Sigmoid colon (tissue), 7 donors: ENCODE measurements around the gene CSF3R. TPM values are rescaled to one million over a fixed set of nuclear protein-coding genes. Genes with fewer than 3 reads are reported as not detected.

Experiments
- DNase-seq: peaks from one replicate; pipeline ENCODE4 v3.0.0-alpha.2; 2019
- H3K27ac ChIP-seq, 4 donors: fragments of 200-600 bp; sonication (generic); one replicate each; pipeline ENCODE4 v1.5.1; 2016 to 2019; ENCODE audit warnings: mild to moderate bottlenecking in 1 of 4
- H3K27me3 ChIP-seq, 3 donors: fragments of 200-600 bp; sonication (generic); one replicate each; pipeline ENCODE4 v1.5.1; 2019; ENCODE audit warnings: mild to moderate bottlenecking in 1 of 3
- H3K36me3 ChIP-seq, 4 donors: fragments of 200-600 bp; sonication (generic); one replicate each; pipeline ENCODE4 v1.5.1; 2016 to 2019
- H3K4me1 ChIP-seq, 4 donors: fragments of 200-600 bp; sonication (generic); one replicate each; pipeline ENCODE4 v1.5.1; 2017 to 2019
- H3K4me3 ChIP-seq, 4 donors: fragments of 200-600 bp; sonication (generic); one replicate each; pipeline ENCODE4 v1.5.1; 2017 to 2019; ENCODE audit warnings: mild to moderate bottlenecking in 2 of 4, moderate library complexity in 1 of 4
- H3K9me3 ChIP-seq, 4 donors: fragments of 200-600 bp in 3 of 4; sonication (generic) in 3 of 4; one replicate each; pipeline versions ENCODE4 v1.5.1 to v1.6.1; 2013 to 2019
- CTCF ChIP-seq, 4 experiments: fragments of 450-650 bp in 3 of 4; fragments of 200-600 bp in 1 of 4; IDR thresholded peaks; one replicate each; pipeline ENCODE4 v1.5.1; 2016 to 2019; ENCODE audit warnings: antibody characterized with exemption in 4 of 4, mild to moderate bottlenecking in 3 of 4, moderate library complexity in 2 of 4
- EP300 ChIP-seq, 4 donors: sonication (generic); formaldehyde crosslinking; IDR thresholded peaks; one replicate each; pipeline ENCODE4 v1.6.1; 2017; ENCODE audit warnings: antibody characterized with exemption in 4 of 4
- POLR2A ChIP-seq, 2 donors: fragments of 450-650 bp; IDR thresholded peaks; one replicate each; pipeline ENCODE4 v1.6.1; 2016; ENCODE audit warnings: antibody characterized with exemption in 2 of 2, mild to moderate bottlenecking in 2 of 2, moderate library complexity in 2 of 2
- POLR2AphosphoS5 ChIP-seq, 4 donors: sonication (generic); formaldehyde crosslinking; IDR thresholded peaks; one replicate each; pipeline ENCODE4 v1.6.1; 2017; ENCODE audit warnings: antibody characterized with exemption in 4 of 4
- WGBS, 2 donors: extraction: QIAGEN DNeasy Blood & Tissue Kit; methylation state at CpG; one replicate each; pipeline ENCODE4 v1.1.7; 2013; 5-methylcytosine and 5-hydroxymethylcytosine counted together
- intact Hi-C: fragments of 100-400 bp; cut with DNase I; formaldehyde crosslinking; loops from one replicate; pipeline ENCODE4 v1.15.1; 2023
- polyA plus RNA-seq, 3 donors: library from polyadenylated mRNA; stranded (reverse); fragments of 200-250 nt; gene quantifications; one replicate each; pipeline ENCODE4 v1.2.3, GENCODE V29; 2013
- total RNA-seq, 4 donors: library from RNA; depleted of rRNA; stranded (reverse); fragments of >200 nt; gene quantifications; one replicate each; pipeline ENCODE4 v1.1.0, GENCODE V29; 2016
- donor health status: healthy with polysubstance abuse.
- donor health status: Bipolar disorder and iron deficiency.
- donor health status: healthy.

CSF3R gene
- total and polyA plus RNA-seq, 7 donors = 3.9 to 9.1 (median 7.5) TPM

- H3K27me3 ChIP-seq = no peaks in the 10 kb centered on the region
- intact Hi-C loops = no loop called here
- WGBS, 2 donors = 24 to 31% methylated on average over 13 of the region's 13 CpGs
- H3K4me3 ChIP-seq = peak overlapping the region; percentile 61 to 85 (median 78)
- TF ChIP-seq POLR2AphosphoS5 (IDR thresholded peaks at IDR 0.05) (no peak), EP300 (IDR thresholded peaks at IDR 0.05) (no peak), POLR2A (IDR thresholded peaks at IDR 0.05) (no peak), CTCF (IDR thresholded peaks at IDR 0.05) (no peak)
- H3K27ac ChIP-seq = peak overlapping the region; percentile 89 to 95 (median 92)
- peaks cover 4 to 26% (median 15%) of the 10 kb centered on the region in 4 donors for H3K36me3 ChIP-seq
- no peak for DNase-seq
- peaks cover 0 to 25% (median 20%) of the 10 kb centered on the region in 4 donors for H3K4me1 ChIP-seq
- H3K9me3 ChIP-seq = no peaks in the 10 kb centered on the region
These were observed 17.9 kb downstream of the CSF3R start for GRCh38 chr1:36464605-36465393.

GRCh38 chr1:36463803-36464604, 18.7 kb downstream of the CSF3R start, which contains the start of gene MRPS15:
MRPS15 (minus strand) TSS chr1:36464384; CDS start chr1:36464275, 109 bp downstream.
- peak within 1 kb of the TSS; percentile 61 to 85 (median 78) for H3K4me3 ChIP-seq
- H3K9me3 ChIP-seq = no peaks in the 10 kb centered on the region
- DNase-seq = peak; percentile 98
- 0% methylated on average over 65 of the region's 65 CpGs for WGBS, 2 donors
- H3K4me1 ChIP-seq = peaks cover 0 to 25% (median 20%) of the 10 kb centered on the region in 4 donors
- no peaks in the 10 kb centered on the region for H3K27me3 ChIP-seq
- TF ChIP-seq CTCF (IDR thresholded peaks at IDR 0.05) = no peak
- TF ChIP-seq EP300 (IDR thresholded peaks at IDR 0.05) = peak in 1 of 4 donors; percentile 79
- TF ChIP-seq POLR2A (IDR thresholded peaks at IDR 0.05) = peak in 1 of 2 donors; percentile 73
- peak; percentile 90 to 94 (median 92) for TF ChIP-seq POLR2AphosphoS5 (IDR thresholded peaks at IDR 0.05)
- H3K36me3 ChIP-seq = peaks cover 4 to 34% (median 16%) of the 10 kb centered on the region in 4 donors
- intact Hi-C loops = no loop called here
- peak within 1 kb of the TSS; percentile 89 to 95 (median 92) for H3K27ac ChIP-seq

GRCh38 chr1:36463463-36463802, 19.3 kb downstream of the CSF3R start:
- H3K9me3 ChIP-seq = no peaks in the 10 kb centered on the region
- no peaks in the 10 kb centered on the region for H3K27me3 ChIP-seq
- H3K27ac ChIP-seq = peak overlapping the region in 3 of 4 donors; percentile 90 to 95 (median 93)
- intact Hi-C loops = no loop called here
- peaks cover 0 to 25% (median 20%) of the 10 kb centered on the region in 4 donors for H3K4me1 ChIP-seq
- peaks cover 4 to 39% (median 18%) of the 10 kb centered on the region in 4 donors for H3K36me3 ChIP-seq
- H3K4me3 ChIP-seq = peak overlapping the region; percentile 61 to 85 (median 78)
- WGBS, 2 donors = 8 to 23% methylated on average over 6 of the region's 6 CpGs
- no peak for DNase-seq
- TF ChIP-seq EP300 (IDR thresholded peaks at IDR 0.05) = no peak
- TF ChIP-seq POLR2AphosphoS5 (IDR thresholded peaks at IDR 0.05) = no peak
- no peak for TF ChIP-seq POLR2A (IDR thresholded peaks at IDR 0.05)
- TF ChIP-seq CTCF (IDR thresholded peaks at IDR 0.05) = no peak

GRCh38 chr1:36458910-36459309, 23.8 kb downstream of the CSF3R start:
- no peak for TF ChIP-seq POLR2A (IDR thresholded peaks at IDR 0.05)
- TF ChIP-seq EP300 (IDR thresholded peaks at IDR 0.05) = no peak
- peaks cover 0 to 17% (median 16%) of the 10 kb centered on the region in 4 donors for H3K4me1 ChIP-seq
- no peak for DNase-seq
- no peaks in the 10 kb centered on the region for H3K27me3 ChIP-seq
- peaks cover 23 to 84% (median 40%) of the 10 kb centered on the region in 4 donors for H3K36me3 ChIP-seq
- no peak overlapping the region for H3K27ac ChIP-seq
- H3K4me3 ChIP-seq = no peak overlapping the region
- intact Hi-C loops = no loop called here
- H3K9me3 ChIP-seq = no peaks in the 10 kb centered on the region
- 83 to 85% methylated on average over 3 of the region's 3 CpGs for WGBS, 2 donors

- DNase-seq = no peak
- H3K4me1 ChIP-seq = peaks cover 0 to 6% (median 6%) of the 10 kb centered on the region in 4 donors
- H3K27ac ChIP-seq = no peak overlapping the region
- H3K27me3 ChIP-seq = no peaks in the 10 kb centered on the region
- WGBS, 2 donors = 45 to 81% methylated on average over 5 of the region's 5 CpGs
- no peaks in the 10 kb centered on the region for H3K9me3 ChIP-seq
- peaks cover 23 to 84% (median 40%) of the 10 kb centered on the region in 4 donors for H3K36me3 ChIP-seq
- no peak overlapping the region for H3K4me3 ChIP-seq
- TF ChIP-seq CTCF (IDR thresholded peaks at IDR 0.05) (no peak), POLR2A (IDR thresholded peaks at IDR 0.05) (no peak), EP300 (IDR thresholded peaks at IDR 0.05) (no peak), POLR2AphosphoS5 (IDR thresholded peaks at IDR 0.05) (no peak)
- intact Hi-C loops = no loop called here
These were observed 25.0 kb downstream of the CSF3R start for GRCh38 chr1:36457691-36458090.
